ENCODE results near the gene FER1L5. TPM values are rescaled to one million over a fixed set of nuclear protein-coding genes. Genes with fewer than 3 reads are reported as not detected.

Gene FER1L5
- total RNA-seq, 1 experiment from 2014 or later, result 1.2 TPM

DNA sequence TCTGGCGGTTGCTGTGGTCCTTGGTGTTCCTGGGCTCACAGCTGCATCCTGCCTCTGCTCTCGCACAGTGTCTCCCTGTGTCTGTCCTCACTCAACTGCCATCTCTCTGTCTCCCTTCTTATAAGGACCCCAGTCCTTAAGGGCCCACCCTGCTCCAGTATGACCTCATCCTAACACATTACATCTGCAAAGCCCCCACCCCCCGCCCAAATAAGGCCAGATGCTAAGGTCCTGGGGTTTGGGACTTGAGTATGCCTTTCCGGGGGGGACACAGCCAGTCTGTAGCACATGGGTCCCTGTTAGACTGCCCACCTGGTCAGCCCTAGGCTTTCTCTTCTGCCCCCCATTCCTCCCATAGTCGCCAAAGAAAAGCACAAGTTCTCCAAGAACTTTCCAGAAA is 40.7 kb downstream of the FER1L5 start:
- Histone ChIP-seq H3K4me3 (ENCODE audit: low read depth, low read length, poor library complexity, severe bottlenecking) (no peak overlapping the region), H3K4me1 (ENCODE audit: insufficient read depth, low read length, poor library complexity, severe bottlenecking) (no peaks in the 10 kb centered on the region), H3K36me3 (ENCODE audit: insufficient read depth, low read length, poor library complexity, severe bottlenecking) (no peaks in the 10 kb centered on the region), H3K27ac (ENCODE audit: low read depth, low read length, poor library complexity, severe bottlenecking) (no peak overlapping the region), H3K27me3 (replicated peaks; ENCODE audit: insufficient read depth, low read depth, low read length, poor library complexity) (no peaks in the 10 kb centered on the region), H3K9me3 (ENCODE audit: low read depth, low read length, poor library complexity, severe bottlenecking) (no peaks in the 10 kb centered on the region)
- POLR2A ChIA-PET (ENCODE audit: low non-redundant PET), result interaction anchor here (0.6 kb wide), 1 partner anchor 65 kb away, joined by 14 read pairs; no protein-coding TSS in a partner anchor
- TF ChIP-seq, protein P1, sequence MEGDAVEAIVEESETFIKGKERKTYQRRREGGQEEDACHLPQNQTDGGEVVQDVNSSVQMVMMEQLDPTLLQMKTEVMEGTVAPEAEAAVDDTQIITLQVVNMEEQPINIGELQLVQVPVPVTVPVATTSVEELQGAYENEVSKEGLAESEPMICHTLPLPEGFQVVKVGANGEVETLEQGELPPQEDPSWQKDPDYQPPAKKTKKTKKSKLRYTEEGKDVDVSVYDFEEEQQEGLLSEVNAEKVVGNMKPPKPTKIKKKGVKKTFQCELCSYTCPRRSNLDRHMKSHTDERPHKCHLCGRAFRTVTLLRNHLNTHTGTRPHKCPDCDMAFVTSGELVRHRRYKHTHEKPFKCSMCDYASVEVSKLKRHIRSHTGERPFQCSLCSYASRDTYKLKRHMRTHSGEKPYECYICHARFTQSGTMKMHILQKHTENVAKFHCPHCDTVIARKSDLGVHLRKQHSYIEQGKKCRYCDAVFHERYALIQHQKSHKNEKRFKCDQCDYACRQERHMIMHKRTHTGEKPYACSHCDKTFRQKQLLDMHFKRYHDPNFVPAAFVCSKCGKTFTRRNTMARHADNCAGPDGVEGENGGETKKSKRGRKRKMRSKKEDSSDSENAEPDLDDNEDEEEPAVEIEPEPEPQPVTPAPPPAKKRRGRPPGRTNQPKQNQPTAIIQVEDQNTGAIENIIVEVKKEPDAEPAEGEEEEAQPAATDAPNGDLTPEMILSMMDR (conservative IDR thresholded peaks at IDR 0.05; ENCODE audit: low read depth, low read length), result no peak
- no peak for TF ChIP-seq EZH2 (IDR thresholded peaks at IDR 0.05; ENCODE audit: borderline replicate concordance, low read depth, low read length, poor library complexity, severe bottlenecking)
- DNase-seq (ENCODE audit: low spot score), result no peak
- no TSS peak for BruUV-seq (replicated peaks)
- intact Hi-C loops (cut with micrococcal nuclease; ENCODE audit: unreplicated experiment), result no loop called here
- CTCF ChIA-PET, result no interaction called here

DNA sequence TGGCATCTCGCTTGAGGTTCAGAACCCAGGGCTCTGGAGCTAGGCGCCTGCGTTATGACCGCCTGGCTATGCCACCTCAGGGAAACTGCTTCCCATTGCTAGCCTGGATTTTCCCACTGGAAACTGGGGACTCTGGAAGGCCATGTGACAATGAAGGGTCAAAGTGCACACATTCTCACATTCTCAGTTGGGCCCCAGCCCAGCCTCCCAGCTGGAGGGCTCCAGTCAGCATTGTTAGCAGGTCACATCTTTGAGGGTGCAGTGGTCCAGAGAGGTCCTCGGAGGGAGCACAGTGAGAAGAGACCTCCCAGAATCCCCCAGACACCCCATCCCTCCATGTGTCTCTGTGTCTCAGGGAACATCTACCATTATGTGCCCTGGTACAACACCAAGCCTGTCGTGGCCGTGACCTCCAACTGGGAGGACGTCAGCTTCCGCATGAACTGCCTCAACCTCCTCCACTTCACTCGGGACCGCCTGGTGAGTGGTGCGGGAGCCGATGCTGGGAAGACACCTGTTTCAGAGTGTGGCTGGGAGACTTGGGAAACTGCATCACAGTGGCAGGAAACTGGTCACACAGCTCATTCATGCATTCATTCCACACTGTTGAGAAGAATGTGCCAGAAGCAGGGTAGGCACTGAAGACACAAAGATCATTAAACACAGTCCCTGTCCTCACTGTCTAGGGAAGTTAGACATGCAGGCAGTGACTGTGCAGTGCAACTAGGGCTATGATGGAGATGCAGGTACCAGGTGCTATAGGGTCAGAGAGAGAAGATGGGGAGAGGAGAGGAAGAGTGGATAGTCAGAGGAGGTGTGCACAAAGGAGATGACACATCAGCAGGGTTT is 41.6 kb downstream of the FER1L5 start:
- Histone ChIP-seq H3K9me3 (ENCODE audit: low read depth, low read length, poor library complexity, severe bottlenecking) (no peaks in the 10 kb centered on the region), H3K27ac (ENCODE audit: low read depth, low read length, poor library complexity, severe bottlenecking) (no peak overlapping the region), H3K36me3 (ENCODE audit: insufficient read depth, low read length, poor library complexity, severe bottlenecking) (no peaks in the 10 kb centered on the region), H3K27me3 (replicated peaks; ENCODE audit: insufficient read depth, low read depth, low read length, poor library complexity) (no peaks in the 10 kb centered on the region), H3K4me1 (ENCODE audit: insufficient read depth, low read length, poor library complexity, severe bottlenecking) (no peaks in the 10 kb centered on the region), H3K4me3 (ENCODE audit: low read depth, low read length, poor library complexity, severe bottlenecking) (no peak overlapping the region)
- TF ChIP-seq EZH2 (IDR thresholded peaks at IDR 0.05; ENCODE audit: borderline replicate concordance, low read depth, low read length, poor library complexity, severe bottlenecking), result no peak
- TF ChIP-seq, protein P1 (conservative IDR thresholded peaks at IDR 0.05; ENCODE audit: low read depth, low read length), result no peak
- intact Hi-C loops (cut with micrococcal nuclease; ENCODE audit: unreplicated experiment), result no loop called here
- BruUV-seq (replicated peaks), result no TSS peak
- ChIA-PET CTCF (no interaction called here), POLR2A (ENCODE audit: low non-redundant PET) (interaction anchor here (0.6 kb wide), 1 partner anchor 64 kb away, joined by 14 read pairs; no protein-coding TSS in a partner anchor)
- no peak for DNase-seq (ENCODE audit: low spot score)

DNA sequence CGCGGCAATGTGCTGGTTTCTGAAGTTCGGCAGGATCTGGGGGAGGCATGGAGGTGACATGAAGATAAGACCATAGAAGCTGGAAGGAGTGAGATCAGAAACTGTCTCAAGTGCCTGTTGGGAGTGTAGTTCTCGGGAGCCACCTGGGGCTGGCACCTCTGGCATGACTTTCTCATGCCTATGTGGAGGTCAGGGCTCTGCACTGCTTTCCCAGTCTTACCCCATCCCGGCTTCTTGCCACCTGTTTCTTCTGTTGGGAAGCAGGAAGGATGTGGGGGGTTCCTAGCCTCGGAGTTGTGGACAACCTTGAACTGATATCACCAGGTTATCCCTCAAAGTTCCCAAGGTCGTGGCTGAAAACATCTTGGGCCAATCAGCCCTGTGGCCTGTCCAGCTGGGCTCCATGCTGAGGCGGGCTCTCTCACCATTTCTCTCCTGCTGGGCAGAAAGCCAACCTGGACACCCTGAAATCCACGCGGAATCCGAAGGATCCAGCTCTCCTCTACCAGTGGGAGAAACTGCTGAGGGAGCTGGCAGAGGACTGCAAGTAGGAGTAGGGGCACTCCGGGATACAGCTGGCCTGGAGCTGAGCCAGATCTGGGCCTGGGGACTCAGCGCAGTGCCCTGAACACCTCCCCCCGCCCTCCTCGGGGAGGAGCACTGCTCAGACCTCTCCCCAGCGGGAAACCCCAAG is 42.5 kb downstream of the FER1L5 start:
- CTCF ChIA-PET, result no interaction called here
- no peaks in the 10 kb centered on the region for H3K9me3 ChIP-seq (ENCODE audit: low read depth, low read length, poor library complexity, severe bottlenecking)
- no peak overlapping the region for H3K4me3 ChIP-seq (ENCODE audit: low read depth, low read length, poor library complexity, severe bottlenecking)
- H3K4me1 ChIP-seq (ENCODE audit: insufficient read depth, low read length, poor library complexity, severe bottlenecking), result no peaks in the 10 kb centered on the region
- no peak for DNase-seq (ENCODE audit: low spot score)
- no peaks in the 10 kb centered on the region for H3K27me3 ChIP-seq (replicated peaks; ENCODE audit: insufficient read depth, low read depth, low read length, poor library complexity)
- intact Hi-C loops (cut with micrococcal nuclease; ENCODE audit: unreplicated experiment), result no loop called here
- no peaks in the 10 kb centered on the region for H3K36me3 ChIP-seq (ENCODE audit: insufficient read depth, low read length, poor library complexity, severe bottlenecking)
- BruUV-seq (replicated peaks), result no TSS peak
- POLR2A ChIA-PET (ENCODE audit: low non-redundant PET), result no interaction called here
- no peak overlapping the region for H3K27ac ChIP-seq (ENCODE audit: low read depth, low read length, poor library complexity, severe bottlenecking)
- TF ChIP-seq, protein P1 (conservative IDR thresholded peaks at IDR 0.05; ENCODE audit: low read depth, low read length), result no peak
- TF ChIP-seq EZH2 (IDR thresholded peaks at IDR 0.05; ENCODE audit: borderline replicate concordance, low read depth, low read length, poor library complexity, severe bottlenecking), result no peak
